DOHH2 (cell line): ENCODE data around the gene POLRMT.

Experiments
- EZH2phosphoT487 ChIP-seq: fragments of 200-600 bp; sonication (generic); IDR thresholded peaks from 2 replicates; pipeline ENCODE4 v1.6.1; 2017; ENCODE audit warnings: borderline replicate concordance, mild to moderate bottlenecking, antibody characterized with exemption, low read length, moderate library complexity, mixed read lengths
- TF ChIP-seq, protein P1 (sequence below): fragments of 200-600 bp; sonication (generic); IDR thresholded peaks from one replicate; pipeline ENCODE4 v1.5.1; 2014; ENCODE audit warnings: antibody characterized with exemption, mild to moderate bottlenecking, low read depth, low read length; ENCODE audit not compliant: poor library complexity, severe bottlenecking

DNA sequence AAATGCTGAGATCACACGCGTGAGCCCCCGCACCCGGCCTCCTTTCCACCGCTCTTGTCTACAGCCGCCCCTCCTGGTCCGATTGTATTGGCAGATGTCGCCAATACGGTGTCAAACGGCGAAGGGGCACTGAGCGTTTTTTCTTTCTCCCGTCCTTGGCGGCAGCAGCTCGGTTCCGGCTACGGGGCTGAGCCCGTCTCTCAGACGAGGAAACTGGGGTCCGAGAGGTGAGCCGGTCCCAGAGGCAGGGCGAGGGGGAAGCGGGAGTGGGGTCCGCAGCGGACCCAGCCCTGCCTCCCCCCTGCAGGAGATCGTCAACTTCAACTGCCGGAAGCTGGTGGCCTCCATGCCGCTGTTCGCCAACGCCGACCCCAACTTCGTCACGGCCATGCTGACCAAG is 20.4 kb downstream of the POLRMT start:
- TF ChIP-seq, protein P1, sequence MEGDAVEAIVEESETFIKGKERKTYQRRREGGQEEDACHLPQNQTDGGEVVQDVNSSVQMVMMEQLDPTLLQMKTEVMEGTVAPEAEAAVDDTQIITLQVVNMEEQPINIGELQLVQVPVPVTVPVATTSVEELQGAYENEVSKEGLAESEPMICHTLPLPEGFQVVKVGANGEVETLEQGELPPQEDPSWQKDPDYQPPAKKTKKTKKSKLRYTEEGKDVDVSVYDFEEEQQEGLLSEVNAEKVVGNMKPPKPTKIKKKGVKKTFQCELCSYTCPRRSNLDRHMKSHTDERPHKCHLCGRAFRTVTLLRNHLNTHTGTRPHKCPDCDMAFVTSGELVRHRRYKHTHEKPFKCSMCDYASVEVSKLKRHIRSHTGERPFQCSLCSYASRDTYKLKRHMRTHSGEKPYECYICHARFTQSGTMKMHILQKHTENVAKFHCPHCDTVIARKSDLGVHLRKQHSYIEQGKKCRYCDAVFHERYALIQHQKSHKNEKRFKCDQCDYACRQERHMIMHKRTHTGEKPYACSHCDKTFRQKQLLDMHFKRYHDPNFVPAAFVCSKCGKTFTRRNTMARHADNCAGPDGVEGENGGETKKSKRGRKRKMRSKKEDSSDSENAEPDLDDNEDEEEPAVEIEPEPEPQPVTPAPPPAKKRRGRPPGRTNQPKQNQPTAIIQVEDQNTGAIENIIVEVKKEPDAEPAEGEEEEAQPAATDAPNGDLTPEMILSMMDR, result no peak
- TF ChIP-seq EZH2phosphoT487, result no peak
